DND-41 (cell line): ENCODE data around the gene MAN2C1.

Source experiments
- CTCF ChIP-seq: IDR thresholded peaks from 2 replicates; pipeline ENCODE4 v1.5.1; 2012; ENCODE audit warnings: borderline replicate concordance, low read length, moderate library complexity, mild to moderate bottlenecking; ENCODE audit not compliant: poor library complexity, severe bottlenecking; ENCODE audit errors: extremely low read depth
- EZH2 ChIP-seq: IDR thresholded peaks from 3 replicates; pipeline ENCODE4 v1.6.1; 2012; ENCODE audit warnings: borderline replicate concordance, low read depth, mild to moderate bottlenecking, moderate library complexity, low read length, inconsistent platforms; ENCODE audit not compliant: severe bottlenecking

GRCh38 chr15:75327005-75327404 lies 41.4 kb downstream of the MAN2C1 start:
- TF ChIP-seq CTCF: no peak
- no peak for TF ChIP-seq EZH2
